Measurements from ENCODE around the gene DIAPH3.
A peak's percentile ranks its signal among the peaks of the same experiment; 100 is the strongest.

DIAPH3 gene

DNA sequence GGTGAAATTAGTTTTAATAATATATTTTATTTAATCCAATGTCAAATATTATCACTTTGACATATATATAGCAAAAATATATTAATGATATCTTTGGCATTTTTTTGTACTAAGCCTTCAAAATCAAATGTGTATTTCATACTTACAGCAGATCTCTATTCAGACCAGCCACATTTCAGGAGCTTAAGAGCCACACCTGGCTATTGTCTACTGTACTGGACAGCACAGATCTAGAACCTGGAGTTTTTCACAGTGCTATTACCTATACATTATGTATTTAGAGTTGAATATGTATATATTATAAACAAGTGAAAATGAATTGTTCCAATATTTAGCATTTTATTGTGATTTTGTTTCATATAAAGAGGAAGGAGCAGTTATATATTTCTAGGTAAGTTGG, 486.3 kb downstream of the DIAPH3 start:
- H3K36me3 ChIP-seq (ENCODE audit: insufficient read depth, low read length): no peaks in the 10 kb centered on the region
- H3K4me1 ChIP-seq (ENCODE audit: insufficient read depth, low read length, poor library complexity, severe bottlenecking): peaks cover 29% of the 10 kb centered on the region
- no peaks in the 10 kb centered on the region for H3F3A ChIP-seq (ENCODE audit: low read depth)
- no peaks in the 10 kb centered on the region for H4K20me1 ChIP-seq (ENCODE audit: insufficient read depth, low read length, poor library complexity, severe bottlenecking)
- no peak overlapping the region for H2AFZ ChIP-seq (ENCODE audit: low read length)
- no peak overlapping the region for H3K4me3 ChIP-seq (ENCODE audit: low read length, poor library complexity, severe bottlenecking)
- H3K4me2 ChIP-seq (ENCODE audit: low read depth, low read length, poor library complexity, severe bottlenecking): no peak overlapping the region
- H3K79me2 ChIP-seq (ENCODE audit: insufficient read depth, low read length): no peaks in the 10 kb centered on the region
- H3K9me2 ChIP-seq (replicated peaks; ENCODE audit: low read depth, low read length): no peaks in the 10 kb centered on the region
- no peak for TF ChIP-seq EZH2phosphoT487 (IDR thresholded peaks at IDR 0.05; ENCODE audit: borderline replicate concordance)
- TF ChIP-seq, protein P1, sequence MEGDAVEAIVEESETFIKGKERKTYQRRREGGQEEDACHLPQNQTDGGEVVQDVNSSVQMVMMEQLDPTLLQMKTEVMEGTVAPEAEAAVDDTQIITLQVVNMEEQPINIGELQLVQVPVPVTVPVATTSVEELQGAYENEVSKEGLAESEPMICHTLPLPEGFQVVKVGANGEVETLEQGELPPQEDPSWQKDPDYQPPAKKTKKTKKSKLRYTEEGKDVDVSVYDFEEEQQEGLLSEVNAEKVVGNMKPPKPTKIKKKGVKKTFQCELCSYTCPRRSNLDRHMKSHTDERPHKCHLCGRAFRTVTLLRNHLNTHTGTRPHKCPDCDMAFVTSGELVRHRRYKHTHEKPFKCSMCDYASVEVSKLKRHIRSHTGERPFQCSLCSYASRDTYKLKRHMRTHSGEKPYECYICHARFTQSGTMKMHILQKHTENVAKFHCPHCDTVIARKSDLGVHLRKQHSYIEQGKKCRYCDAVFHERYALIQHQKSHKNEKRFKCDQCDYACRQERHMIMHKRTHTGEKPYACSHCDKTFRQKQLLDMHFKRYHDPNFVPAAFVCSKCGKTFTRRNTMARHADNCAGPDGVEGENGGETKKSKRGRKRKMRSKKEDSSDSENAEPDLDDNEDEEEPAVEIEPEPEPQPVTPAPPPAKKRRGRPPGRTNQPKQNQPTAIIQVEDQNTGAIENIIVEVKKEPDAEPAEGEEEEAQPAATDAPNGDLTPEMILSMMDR (conservative IDR thresholded peaks at IDR 0.05; ENCODE audit: low read length): no peak
- H3K27me3 ChIP-seq (ENCODE audit: insufficient read depth, low read length, poor library complexity, severe bottlenecking): no peaks in the 10 kb centered on the region
- H3K9me3 ChIP-seq (ENCODE audit: insufficient read depth, low read depth, low read length): no peaks in the 10 kb centered on the region
- no peak overlapping the region for H3K9ac ChIP-seq (ENCODE audit: low read depth, low read length, poor library complexity, severe bottlenecking)

DNA sequence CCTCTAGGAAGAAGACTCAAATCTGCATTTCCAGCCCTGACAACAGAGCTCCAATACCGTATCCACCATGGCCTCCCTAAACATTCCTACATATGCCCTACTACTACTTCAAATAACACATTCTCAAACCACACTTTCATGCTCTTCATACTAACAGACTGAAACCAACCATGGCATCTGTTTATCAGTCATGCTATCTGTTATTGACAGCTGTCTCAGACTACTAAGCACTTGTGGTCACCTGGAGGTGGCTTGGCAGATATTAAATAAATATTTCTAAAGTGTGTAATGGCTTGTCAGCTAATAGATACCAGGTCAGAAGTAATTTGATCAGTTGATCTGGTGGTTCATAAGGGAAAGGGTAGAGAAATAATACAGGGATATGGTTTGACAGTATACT, 489.1 kb downstream of the DIAPH3 start:
- H4K20me1 ChIP-seq (ENCODE audit: insufficient read depth, low read length, poor library complexity, severe bottlenecking): no peaks in the 10 kb centered on the region
- H3F3A ChIP-seq (ENCODE audit: low read depth): no peaks in the 10 kb centered on the region
- no peak overlapping the region for H3K4me2 ChIP-seq (ENCODE audit: low read depth, low read length, poor library complexity, severe bottlenecking)
- no peaks in the 10 kb centered on the region for H3K27me3 ChIP-seq (ENCODE audit: insufficient read depth, low read length, poor library complexity, severe bottlenecking)
- no peak overlapping the region for H3K4me3 ChIP-seq (ENCODE audit: low read length, poor library complexity, severe bottlenecking)
- H3K9me2 ChIP-seq (replicated peaks; ENCODE audit: low read depth, low read length): no peaks in the 10 kb centered on the region
- H3K9me3 ChIP-seq (ENCODE audit: insufficient read depth, low read depth, low read length): no peaks in the 10 kb centered on the region
- TF ChIP-seq, protein P1 (conservative IDR thresholded peaks at IDR 0.05; ENCODE audit: low read length): no peak
- no peak for TF ChIP-seq EZH2phosphoT487 (IDR thresholded peaks at IDR 0.05; ENCODE audit: borderline replicate concordance)
- H3K36me3 ChIP-seq (ENCODE audit: insufficient read depth, low read length): no peaks in the 10 kb centered on the region
- no peak overlapping the region for H2AFZ ChIP-seq (ENCODE audit: low read length)
- no peaks in the 10 kb centered on the region for H3K79me2 ChIP-seq (ENCODE audit: insufficient read depth, low read length)
- no peak overlapping the region for H3K9ac ChIP-seq (ENCODE audit: low read depth, low read length, poor library complexity, severe bottlenecking)
- peaks cover 30% of the 10 kb centered on the region for H3K4me1 ChIP-seq (ENCODE audit: insufficient read depth, low read length, poor library complexity, severe bottlenecking)

DNA sequence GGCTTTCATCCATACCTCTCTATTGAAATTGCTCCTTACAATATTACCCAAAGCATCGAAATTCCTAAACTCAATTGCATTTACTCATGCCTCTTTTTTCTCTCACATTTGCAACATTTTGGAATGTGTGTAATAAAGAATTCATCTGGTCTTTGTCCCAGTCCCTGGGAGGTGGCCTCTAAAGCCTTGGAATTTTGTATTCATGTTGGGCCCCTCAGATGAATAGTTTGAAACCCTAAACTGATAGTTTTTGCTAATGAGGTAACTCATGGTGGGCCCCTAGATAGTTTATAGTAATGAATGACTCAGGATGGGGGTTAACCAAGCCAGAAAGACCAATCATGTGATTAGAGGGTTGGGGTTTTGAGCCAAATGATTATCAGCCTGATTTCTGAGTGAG, 490.4 kb downstream of the DIAPH3 start:
- no peaks in the 10 kb centered on the region for H4K20me1 ChIP-seq (ENCODE audit: insufficient read depth, low read length, poor library complexity, severe bottlenecking)
- no peaks in the 10 kb centered on the region for H3K36me3 ChIP-seq (ENCODE audit: insufficient read depth, low read length)
- no peak overlapping the region for H3K9ac ChIP-seq (ENCODE audit: low read depth, low read length, poor library complexity, severe bottlenecking)
- H3K4me2 ChIP-seq (ENCODE audit: low read depth, low read length, poor library complexity, severe bottlenecking): peak overlapping the region; percentile 64
- peaks cover 30% of the 10 kb centered on the region for H3K4me1 ChIP-seq (ENCODE audit: insufficient read depth, low read length, poor library complexity, severe bottlenecking)
- no peaks in the 10 kb centered on the region for H3K9me3 ChIP-seq (ENCODE audit: insufficient read depth, low read depth, low read length)
- H3K9me2 ChIP-seq (replicated peaks; ENCODE audit: low read depth, low read length): no peaks in the 10 kb centered on the region
- no peak overlapping the region for H2AFZ ChIP-seq (ENCODE audit: low read length)
- no peaks in the 10 kb centered on the region for H3K27me3 ChIP-seq (ENCODE audit: insufficient read depth, low read length, poor library complexity, severe bottlenecking)
- H3F3A ChIP-seq (ENCODE audit: low read depth): no peaks in the 10 kb centered on the region
- H3K79me2 ChIP-seq (ENCODE audit: insufficient read depth, low read length): no peaks in the 10 kb centered on the region
- no peak for TF ChIP-seq EZH2phosphoT487 (IDR thresholded peaks at IDR 0.05; ENCODE audit: borderline replicate concordance)
- no peak overlapping the region for H3K4me3 ChIP-seq (ENCODE audit: low read length, poor library complexity, severe bottlenecking)

DNA sequence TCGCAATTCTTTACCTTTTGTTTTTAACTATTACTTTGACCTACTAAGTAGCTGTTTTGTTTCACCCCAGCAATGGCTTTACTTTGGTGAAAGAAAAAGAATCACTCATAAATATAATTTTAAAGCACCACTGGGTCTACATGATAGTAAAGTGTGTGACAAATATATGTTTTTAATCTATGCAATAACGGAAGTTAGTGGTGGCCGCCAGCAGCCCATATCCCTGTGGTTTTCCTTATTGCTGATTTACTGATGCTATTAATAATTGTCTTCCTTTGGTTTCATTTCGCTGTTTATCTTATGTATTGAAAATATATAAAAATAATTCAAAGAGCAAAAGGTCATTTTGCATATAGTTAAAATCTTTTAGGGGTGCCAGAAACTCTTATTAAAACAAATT, 491.3 kb downstream of the DIAPH3 start:
- Histone ChIP-seq H4K20me1 (ENCODE audit: insufficient read depth, low read length, poor library complexity, severe bottlenecking) (no peaks in the 10 kb centered on the region), H2AFZ (ENCODE audit: low read length) (no peak overlapping the region), H3K4me1 (ENCODE audit: insufficient read depth, low read length, poor library complexity, severe bottlenecking) (peaks cover 30% of the 10 kb centered on the region), H3K79me2 (ENCODE audit: insufficient read depth, low read length) (no peaks in the 10 kb centered on the region), H3K4me2 (ENCODE audit: low read depth, low read length, poor library complexity, severe bottlenecking) (peak overlapping the region; percentile 64), H3K9ac (ENCODE audit: low read depth, low read length, poor library complexity, severe bottlenecking) (no peak overlapping the region), H3F3A (ENCODE audit: low read depth) (no peaks in the 10 kb centered on the region), H3K4me3 (ENCODE audit: low read length, poor library complexity, severe bottlenecking) (peak overlapping the region; percentile 67), H3K36me3 (ENCODE audit: insufficient read depth, low read length) (no peaks in the 10 kb centered on the region), H3K9me3 (ENCODE audit: insufficient read depth, low read depth, low read length) (no peaks in the 10 kb centered on the region), H3K27me3 (ENCODE audit: insufficient read depth, low read length, poor library complexity, severe bottlenecking) (no peaks in the 10 kb centered on the region), H3K9me2 (replicated peaks; ENCODE audit: low read depth, low read length) (no peaks in the 10 kb centered on the region)
- 0 out of 2 replicates have a peak, but pooled peaks have one; percentile 48 for TF ChIP-seq EZH2phosphoT487 (IDR thresholded peaks at IDR 0.05; ENCODE audit: borderline replicate concordance)
- TF ChIP-seq, protein P1 (conservative IDR thresholded peaks at IDR 0.05; ENCODE audit: low read length): no peak
